B cell (primary cell): Measurements from ENCODE around the gene MRPL14. TPM values are rescaled to one million over a fixed set of nuclear protein-coding genes. Genes with fewer than 3 reads are reported as not detected.

ENCODE experiments used
- ATAC-seq: fragments of 200-7000 bp; cut with Tn5 transposase; one replicate; pipeline ENCODE4 v1.10.0; 2021; ENCODE audit warnings: low read depth, mild to moderate bottlenecking, moderate number of reproducible peaks, moderate library complexity
- CTCF ChIA-PET: fragments of 350-600 bp; sonication (Branson Sonifier 250); formaldehyde crosslinking; loops from one replicate; lab custom pipeline; 2021; ENCODE audit warnings: antibody characterized with exemption, inconsistent platforms; lab: Charles Lee
- POLR2A ChIA-PET: fragments of 350-600 bp; sonication (Branson Sonifier 250); formaldehyde crosslinking; loops from one replicate; lab custom pipeline; 2021; ENCODE audit warnings: antibody characterized with exemption; lab: Charles Lee
- DNase-seq: peaks from one replicate; pipeline ENCODE4 v3.0.0; 2013
- H2AFZ ChIP-seq: 2 replicates; pipeline ENCODE4 v1.6.1; 2012; ENCODE audit warnings: mild to moderate bottlenecking, low read depth, low read length; ENCODE audit not compliant: insufficient read depth, poor library complexity, severe bottlenecking
- H3K27ac ChIP-seq, 2 donors: 1 replicate in 1 of 2; 2 replicates in 1 of 2; pipeline ENCODE4 v1.5.1; 2012 to 2013; ENCODE audit warnings: low read length in 2 of 2, mild to moderate bottlenecking in 2 of 2, moderate library complexity in 1 of 2
- H3K27me3 ChIP-seq, 4 experiments: fragments of 200-600 bp in 1 of 4; sonication (generic) in 1 of 4; replicated peaks in 1 of 4; 1 replicate in 2 of 4; 2 replicates in 2 of 4; pipeline versions ENCODE4 v1.6.1 to v1.7.0; 2013 to 2016; ENCODE audit warnings: low read length in 3 of 4, mild to moderate bottlenecking in 2 of 4, mixed read lengths in 1 of 4, moderate library complexity in 1 of 4; ENCODE audit not compliant: insufficient read depth in 4 of 4, control insufficient read depth in 3 of 4; ENCODE audit errors: control extremely low read depth in 1 of 4
- H3K36me3 ChIP-seq, 2 experiments: replicated peaks in 1 of 2; 1 replicate in 1 of 2; 2 replicates in 1 of 2; pipeline versions ENCODE4 v1.6.1 to v1.7.1; 2013; ENCODE audit warnings: low read length in 1 of 2; ENCODE audit not compliant: insufficient read depth in 2 of 2, control insufficient read depth in 1 of 2; ENCODE audit errors: control extremely low read depth in 1 of 2, extremely low read depth in 1 of 2
- H3K4me1 ChIP-seq, 2 donors: fragments of 200-600 bp in 1 of 2; sonication (generic) in 1 of 2; 1 replicate in 1 of 2; 2 replicates in 1 of 2; pipeline versions ENCODE4 v1.5.1 to v1.6.1; 2013 to 2017; ENCODE audit warnings: low read length in 2 of 2; ENCODE audit not compliant: control insufficient read depth in 2 of 2, insufficient read depth in 2 of 2
- H3K4me2 ChIP-seq: replicated peaks from 2 replicates; pipeline ENCODE3; 2012; ENCODE audit warnings: mild to moderate bottlenecking, low read depth, low read length; ENCODE audit not compliant: poor library complexity, severe bottlenecking
- H3K4me3 ChIP-seq, 5 experiments: fragments of 200-600 bp in 1 of 5; sonication (generic) in 1 of 5; 1 replicate in 3 of 5; 2 replicates in 2 of 5; pipeline versions ENCODE4 v1.5.1 to v1.7.0; 2011 to 2016; ENCODE audit warnings: low read length in 4 of 5, mild to moderate bottlenecking in 4 of 5, low read depth in 2 of 5, control low read depth in 1 of 5, moderate library complexity in 1 of 5; ENCODE audit not compliant: insufficient read depth in 1 of 5; ENCODE audit errors: control extremely low read depth in 1 of 5, extremely low read depth in 1 of 5
- H3K79me2 ChIP-seq: fragments of 200-600 bp; sonication (generic); one replicate; pipeline ENCODE4 v1.6.0; 2016; ENCODE audit warnings: low read length; ENCODE audit not compliant: control insufficient read depth, insufficient read depth
- H3K9ac ChIP-seq: fragments of 200-600 bp; sonication (generic); 2 replicates; pipeline ENCODE4 v1.6.1; 2017; ENCODE audit warnings: mild to moderate bottlenecking, low read length, moderate library complexity
- H3K9me3 ChIP-seq, 3 donors: one replicate each; pipeline versions ENCODE4 v1.6.1 to v1.7.1; 2013; ENCODE audit warnings: low read length in 2 of 3; ENCODE audit not compliant: control insufficient read depth in 2 of 3, insufficient read depth in 1 of 3; ENCODE audit errors: control extremely low read depth in 1 of 3
- H4K20me1 ChIP-seq: 2 replicates; pipeline ENCODE4 v1.6.0; 2012; ENCODE audit warnings: mild to moderate bottlenecking, low read length; ENCODE audit not compliant: insufficient read depth, control insufficient read depth, poor library complexity, severe bottlenecking
- H3K27ac Mint-ChIP-seq: one replicate; pipeline ENCODE4 v1.8.0; 2021; ENCODE audit warnings: mixed read lengths
- H3K27me3 Mint-ChIP-seq: one replicate; pipeline ENCODE4 v1.8.0; 2021; ENCODE audit warnings: mixed read lengths
- H3K4me1 Mint-ChIP-seq: one replicate; pipeline ENCODE4 v1.8.0; 2021; ENCODE audit warnings: mixed read lengths
- H3K4me3 Mint-ChIP-seq: one replicate; pipeline ENCODE4 v1.8.0; 2021; ENCODE audit warnings: mixed read lengths
- H3K9me3 Mint-ChIP-seq: one replicate; pipeline ENCODE4 v1.8.0; 2022; ENCODE audit warnings: mixed read lengths; ENCODE audit not compliant: insufficient read depth
- CTCF ChIP-seq: fragments of 200-600 bp; IDR thresholded peaks from one replicate; pipeline ENCODE4 v1.8.0; 2022; ENCODE audit warnings: antibody characterized with exemption, mild to moderate bottlenecking
- EZH2 ChIP-seq: IDR thresholded peaks from 2 replicates; pipeline ENCODE4 v1.6.1; 2012; ENCODE audit warnings: borderline replicate concordance, low read depth, mild to moderate bottlenecking, moderate library complexity, low read length; ENCODE audit not compliant: insufficient read depth, poor library complexity, severe bottlenecking
- WGBS: methylation state at CpG from one replicate; pipeline ENCODE4 v1.1.5; 2013; ENCODE audit warnings: missing lambda C conversion rate; ENCODE audit not compliant: insufficient coverage; 5-methylcytosine and 5-hydroxymethylcytosine counted together
- intact Hi-C: fragments of 100-400 bp; cut with micrococcal nuclease; formaldehyde crosslinking; loops from one replicate; pipeline ENCODE4 v1.10.0; 2022
- polyA plus RNA-seq: library from polyadenylated mRNA; depleted of rRNA; stranded (reverse); fragments of >200 nt; gene quantifications from 2 replicates; pipeline ENCODE4 v1.2.3, GENCODE V29; 2012
- total RNA-seq, 2 donors: library from RNA; stranded (reverse); fragments of 120-200 nt in 1 of 2; gene quantifications; 1 replicate in 1 of 2; 2 replicates in 1 of 2; pipeline versions ENCODE4 v1.2.3 to v1.2.4, GENCODE V29; 2013 to 2022

Gene MRPL14
- total and polyA plus RNA-seq, 2 donors (not counting 1 experiment from before 2014, with no cell fraction given): 16.7 to 23.5 TPM

- no peaks in the 10 kb centered on the region for H4K20me1 ChIP-seq
- Mint-ChIP-seq H3K9me3 (no peaks in the 10 kb centered on the region), H3K27me3 (peaks cover 11% of the 10 kb centered on the region), H3K27ac (no peak overlapping the region), H3K4me3 (no peak overlapping the region), H3K4me1 (no peaks in the 10 kb centered on the region)
- DNase-seq (no peak), ATAC-seq (no peak)
- H3K4me1 ChIP-seq: peaks cover 0 to 4% of the 10 kb centered on the region in 2 donors
- TF ChIP-seq EZH2 (no peak), CTCF (no peak)
- no peak overlapping the region for H3K4me3 ChIP-seq
- H2AFZ ChIP-seq: no peak overlapping the region
- CTCF ChIA-PET: interaction anchor here (1.3 to 1.8 kb wide), 2 partner anchors 8 to 313 kb away, joined by 4 to 6 read pairs; partner anchors contain the start of gene VEGFA
- POLR2A ChIA-PET: no interaction called here
- no peak overlapping the region for H3K4me2 ChIP-seq
- no peak overlapping the region for H3K27ac ChIP-seq
- H3K79me2 ChIP-seq: no peaks in the 10 kb centered on the region
- 63% methylated on average over 6 of the region's 8 CpGs for WGBS
- H3K9me3 ChIP-seq: no peaks in the 10 kb centered on the region
- no peaks in the 10 kb centered on the region for H3K36me3 ChIP-seq
- H3K9ac ChIP-seq: no peak overlapping the region
- intact Hi-C loops: no loop called here
- peaks cover 0 to 7% (median 2%) of the 10 kb centered on the region in 4 experiments for H3K27me3 ChIP-seq
These were observed 44.4 kb downstream of the MRPL14 start for GRCh38 chr6:44082872-44083321.

GRCh38 chr6:44081753-44082152, 45.5 kb downstream of the MRPL14 start:
- Histone ChIP-seq H3K27me3 (peaks cover 0 to 12% (median 4%) of the 10 kb centered on the region in 4 experiments), H3K9me3 (peaks cover 0 to 2% (median 0%) of the 10 kb centered on the region in 3 donors), H3K9ac (no peak overlapping the region), H3K4me1 (peaks cover 0 to 5% of the 10 kb centered on the region in 2 donors), H3K36me3 (no peaks in the 10 kb centered on the region), H2AFZ (no peak overlapping the region), H4K20me1 (no peaks in the 10 kb centered on the region), H3K4me3 (no peak overlapping the region), H3K4me2 (no peak overlapping the region), H3K27ac (no peak overlapping the region), H3K79me2 (no peaks in the 10 kb centered on the region)
- Mint-ChIP-seq H3K27me3 (peaks cover 17% of the 10 kb centered on the region), H3K27ac (no peak overlapping the region), H3K4me3 (no peak overlapping the region), H3K9me3 (no peaks in the 10 kb centered on the region), H3K4me1 (no peaks in the 10 kb centered on the region)
- intact Hi-C loops: no loop called here
- CTCF ChIA-PET: interaction anchor here (1.1 to 5.6 kb wide), 4 partner anchors 308 to 475 kb away, joined by 3 to 102 read pairs (median 54); partner anchors contain the start of gene VEGFA
- TF ChIP-seq CTCF (no peak), EZH2 (no peak)
- POLR2A ChIA-PET: no interaction called here
- ATAC-seq: no peak
- 92% methylated on average over 6 of the region's 6 CpGs for WGBS
- no peak for DNase-seq
